OCI-LY7 (cell line): Measurements from ENCODE around the gene MARK4. TPM values are rescaled to one million over a fixed set of nuclear protein-coding genes. Genes with fewer than 3 reads are reported as not detected.
A peak's percentile ranks its signal among the peaks of the same experiment; 100 is the strongest.

Experiments
- BruUV-seq: library from RNA; stranded (reverse); fragments of 400-500 nt; replicated peaks from 2 replicates; lab custom pipeline; 2021; lab: Mats Ljungman, UMichigan
- CTCF ChIA-PET: fragments of 300-600 bp; sonication (Branson Sonifier 250); formaldehyde crosslinking; loops from one replicate; lab custom pipeline; 2022; ENCODE audit warnings: antibody characterized with exemption; ENCODE audit not compliant: unreplicated experiment; lab: Charles Lee
- POLR2A ChIA-PET: fragments of 300-600 bp; sonication (Branson Sonifier 250); formaldehyde crosslinking; loops from one replicate; lab custom pipeline; 2022; ENCODE audit warnings: antibody characterized with exemption; lab: Charles Lee
- DNase-seq: peaks from one replicate; pipeline ENCODE4 v3.0.0-alpha.2; 2015; ENCODE audit warnings: low spot score
- H2AFZ ChIP-seq: fragments of 200-600 bp; sonication (generic), shearing (Covaris generic); 2 replicates; pipeline ENCODE4 v1.6.1; 2014; ENCODE audit warnings: mild to moderate bottlenecking, antibody characterized with exemption, low read length, moderate library complexity
- H3K27ac ChIP-seq: fragments of 200-600 bp; sonication (generic); 2 replicates; pipeline ENCODE4 v1.5.1; 2014; ENCODE audit warnings: mixed run types, low read depth, mild to moderate bottlenecking, moderate library complexity, low read length, inconsistent platforms; ENCODE audit not compliant: poor library complexity, severe bottlenecking
- H3K36me3 ChIP-seq: fragments of 200-600 bp; sonication (generic); 2 replicates; pipeline ENCODE4 v1.6.1; 2014; ENCODE audit warnings: mild to moderate bottlenecking, antibody characterized with exemption, low read length, moderate library complexity, mixed read lengths; ENCODE audit not compliant: insufficient read depth
- H3K4me1 ChIP-seq: fragments of 200-600 bp; sonication (generic); 2 replicates; pipeline ENCODE4 v1.5.1; 2014; ENCODE audit warnings: mild to moderate bottlenecking, low read length; ENCODE audit not compliant: insufficient read depth, poor library complexity, severe bottlenecking
- H3K4me2 ChIP-seq: fragments of 200-600 bp; sonication (generic); 2 replicates; pipeline ENCODE4 v1.6.1; 2014; ENCODE audit warnings: mild to moderate bottlenecking, low read length
- H3K4me3 ChIP-seq: fragments of 200-600 bp; sonication (generic); 2 replicates; pipeline ENCODE4 v1.5.1; 2014; ENCODE audit warnings: mild to moderate bottlenecking, low read depth, low read length; ENCODE audit not compliant: poor library complexity, severe bottlenecking
- H3K79me2 ChIP-seq: fragments of 200-600 bp; sonication (generic); 2 replicates; pipeline ENCODE4 v1.6.1; 2016; ENCODE audit warnings: low read depth, mild to moderate bottlenecking, low read length, moderate library complexity, mixed read lengths; ENCODE audit not compliant: insufficient read depth
- H3K9me2 ChIP-seq: fragments of 200-600 bp; sonication (generic); 2 replicates; pipeline ENCODE4 v1.6.1; 2016; ENCODE audit warnings: mild to moderate bottlenecking, low read length, mixed read lengths; ENCODE audit not compliant: insufficient read depth
- H3K9me3 ChIP-seq: fragments of 200-600 bp; sonication (generic); 2 replicates; pipeline ENCODE4 v1.6.1; 2014; ENCODE audit warnings: mild to moderate bottlenecking, mixed run types, low read length, mixed read lengths
- H4K20me1 ChIP-seq: fragments of 200-600 bp; sonication (generic); 2 replicates; pipeline ENCODE4 v1.6.1; 2014; ENCODE audit warnings: mild to moderate bottlenecking, antibody characterized with exemption, low read length, moderate library complexity, mixed read lengths; ENCODE audit not compliant: insufficient read depth
- CTCF ChIP-seq: fragments of 200-600 bp; sonication (generic); conservative IDR thresholded peaks from 2 replicates; pipeline ENCODE4 v1.5.1; 2014; ENCODE audit warnings: mild to moderate bottlenecking, antibody characterized with exemption, low read length, moderate library complexity, mixed read lengths
- EZH2phosphoT487 ChIP-seq: fragments of 200-600 bp; sonication (generic); IDR thresholded peaks from 2 replicates; pipeline ENCODE4 v1.6.1; 2018; ENCODE audit warnings: low read depth, borderline replicate concordance, mild to moderate bottlenecking, mixed run types, antibody characterized with exemption, low read length, moderate library complexity, mixed read lengths
- intact Hi-C: fragments of 100-400 bp; cut with micrococcal nuclease; formaldehyde crosslinking; loops from one replicate; pipeline ENCODE4 v1.10.0; 2022; ENCODE audit not compliant: unreplicated experiment
- total RNA-seq, 2 experiments: library from RNA; depleted of rRNA in 1 of 2; stranded (reverse); fragments of >200 nt in 1 of 2; shearing (Covaris generic) in 1 of 2; gene quantifications; 2 replicates each; pipeline ENCODE4 v1.2.3, GENCODE V29; 2014 to 2022

MARK4 gene
- total RNA-seq, 2 experiments from 2014 or later, result 14.2 to 24.5 TPM

- Histone ChIP-seq H3K4me2 (peak overlapping the region; percentile 72), H3K4me1 (peaks cover 34% of the 10 kb centered on the region), H3K9me2 (no peaks in the 10 kb centered on the region), H3K27ac (no peak overlapping the region), H3K4me3 (peak overlapping the region; percentile 72), H3K9me3 (no peaks in the 10 kb centered on the region), H3K36me3 (no peaks in the 10 kb centered on the region), H4K20me1 (no peaks in the 10 kb centered on the region), H3K79me2 (no peaks in the 10 kb centered on the region), H2AFZ (peak overlapping the region; percentile 76)
- ChIA-PET CTCF (interaction anchor here (0.6 kb wide), 1 partner anchor 344 kb away, joined by 3 read pairs; the partner anchor contains the start of gene APOE), POLR2A (no interaction called here)
- TF ChIP-seq EZH2phosphoT487 (no peak), CTCF (no peak)
- intact Hi-C loops, result loop anchor here (5.0 kb wide), 1 partner anchor 87 kb away; no protein-coding TSS in a partner anchor
- no TSS peak for BruUV-seq
- no peak for DNase-seq
Observed at GRCh38 chr19:45250216-45250831, 747 bp upstream of the MARK4 start.

- Histone ChIP-seq H4K20me1 (no peaks in the 10 kb centered on the region), H3K4me2 (peak overlapping the region; percentile 82), H3K79me2 (no peaks in the 10 kb centered on the region), H3K36me3 (no peaks in the 10 kb centered on the region), H3K9me3 (no peaks in the 10 kb centered on the region), H3K9me2 (no peaks in the 10 kb centered on the region), H3K27ac (no peak overlapping the region), H3K4me3 (peak overlapping the region; percentile 72), H3K4me1 (peaks cover 34% of the 10 kb centered on the region), H2AFZ (no peak overlapping the region)
- TF ChIP-seq CTCF (peak; percentile 19; the same call in 1 of the 2 replicates), EZH2phosphoT487 (no peak)
- intact Hi-C loops, result loop anchor here (5.0 kb wide), 1 partner anchor 86 kb away; no protein-coding TSS in a partner anchor
- ChIA-PET POLR2A (interaction anchor here (0.7 to 1.3 kb wide), 2 partner anchors 75 to 159 kb away, joined by 3 to 4 read pairs; no protein-coding TSS in a partner anchor), CTCF (interaction anchor here (0.6 kb wide), 1 partner anchor 87 kb away, joined by 19 read pairs; no protein-coding TSS in a partner anchor)
- peak; percentile 24 for DNase-seq
- no TSS peak for BruUV-seq
Observed at GRCh38 chr19:45251452-45252354, 632 bp downstream of the MARK4 start.
